GM12872 (cell line): ENCODE measurements around the gene UCK2.

Experiments used
- CTCF ChIP-seq: IDR thresholded peaks from 3 replicates; pipeline ENCODE4 v1.5.1; 2011; ENCODE audit warnings: low read depth, mild to moderate bottlenecking, low read length, moderate library complexity; ENCODE audit not compliant: insufficient read depth

The UCK2 gene

GRCh38 chr1:165858967-165859845, 31.8 kb downstream of the UCK2 start:
- no peak for TF ChIP-seq CTCF

- TF ChIP-seq CTCF = no peak
Measured at GRCh38 chr1:165860065-165860464, 32.7 kb downstream of the UCK2 start.

GRCh38 chr1:165861911-165862310, 34.5 kb downstream of the UCK2 start:
- TF ChIP-seq CTCF = no peak

GRCh38 chr1:165862448-165862847, 35.0 kb downstream of the UCK2 start:
- TF ChIP-seq CTCF = no peak

GRCh38 chr1:165863346-165863745, 35.9 kb downstream of the UCK2 start:
- no peak for TF ChIP-seq CTCF

GRCh38 chr1:165865633-165866340, 38.4 kb downstream of the UCK2 start:
- no peak for TF ChIP-seq CTCF

- TF ChIP-seq CTCF = no peak
Measured at GRCh38 chr1:165869343-165869742, 41.9 kb downstream of the UCK2 start.
